ENCODE measurements around the gene RIN3.
"Not testable (repeated sequence)": the region's sequence is repeated elsewhere in the genome, so short reads cannot be mapped to it uniquely, and the experiment has no call there.

The RIN3 gene

DNA sequence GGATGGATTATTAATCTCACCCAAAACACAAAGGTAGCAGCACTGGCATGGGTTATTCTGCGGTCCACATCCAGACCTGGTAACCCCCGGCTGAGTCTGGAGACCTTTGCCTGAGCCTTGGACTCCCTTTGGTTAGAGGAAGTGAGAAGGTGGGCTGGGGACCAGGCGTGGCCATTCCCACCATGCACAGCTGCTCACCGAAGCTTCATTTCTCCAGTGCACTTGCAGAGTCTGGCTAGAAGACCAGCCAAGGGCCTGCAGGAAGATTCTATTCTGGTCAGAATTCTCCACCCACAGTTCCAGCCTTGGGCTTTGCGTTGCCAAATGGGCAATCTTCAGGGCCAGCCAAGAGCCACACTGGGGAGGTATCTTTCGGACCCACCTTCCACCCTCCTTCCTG is 161.8 kb downstream of the RIN3 start:
- H3K27ac Mint-ChIP-seq, result peak overlapping the region; percentile 90
- H3K36me3 Mint-ChIP-seq, result peaks cover 43% of the 10 kb centered on the region
- ATAC-seq (ENCODE audit: low read depth) (no peak), DNase-seq (ENCODE audit: low spot score in 2 of 2) (no peak)
- peaks cover 6% of the 10 kb centered on the region for H3K9me3 Mint-ChIP-seq
- no peaks in the 10 kb centered on the region for H3K27me3 Mint-ChIP-seq
- peaks cover 42% of the 10 kb centered on the region for H3K4me1 Mint-ChIP-seq
- H3K4me3 Mint-ChIP-seq, result peak overlapping the region; percentile 44

GRCh38 chr14:92675976-92676375 is 162.4 kb downstream of the RIN3 start:
- no peaks in the 10 kb centered on the region for H3K27me3 Mint-ChIP-seq
- peak overlapping the region; percentile 44 for H3K4me3 Mint-ChIP-seq
- peak overlapping the region; percentile 90 for H3K27ac Mint-ChIP-seq
- ATAC-seq (ENCODE audit: low read depth) (no peak), DNase-seq (ENCODE audit: low spot score in 2 of 2) (no peak)
- peaks cover 40% of the 10 kb centered on the region for H3K36me3 Mint-ChIP-seq
- peaks cover 40% of the 10 kb centered on the region for H3K4me1 Mint-ChIP-seq
- H3K9me3 Mint-ChIP-seq, result peaks cover 6% of the 10 kb centered on the region

GRCh38 chr14:92676403-92677086 is 163.0 kb downstream of the RIN3 start:
- peak overlapping the region; percentile 90 for H3K27ac Mint-ChIP-seq
- peaks cover 42% of the 10 kb centered on the region for H3K36me3 Mint-ChIP-seq
- H3K4me1 Mint-ChIP-seq, result peaks cover 41% of the 10 kb centered on the region
- peaks cover 6% of the 10 kb centered on the region for H3K9me3 Mint-ChIP-seq
- H3K4me3 Mint-ChIP-seq, result peak overlapping the region; percentile 44
- H3K27me3 Mint-ChIP-seq, result no peaks in the 10 kb centered on the region
- no peak for DNase-seq (ENCODE audit: low spot score in 2 of 2)
- ATAC-seq (ENCODE audit: low read depth), result no peak

- ATAC-seq (ENCODE audit: low read depth) (peak; percentile 81), DNase-seq (ENCODE audit: low spot score in 2 of 2) (peak; percentile 51 to 57)
- H3K36me3 Mint-ChIP-seq, result peaks cover 42% of the 10 kb centered on the region
- H3K27ac Mint-ChIP-seq, result peak overlapping the region; percentile 90
- H3K4me1 Mint-ChIP-seq, result peaks cover 41% of the 10 kb centered on the region
- no peaks in the 10 kb centered on the region for H3K27me3 Mint-ChIP-seq
- H3K4me3 Mint-ChIP-seq, result no peak overlapping the region
- H3K9me3 Mint-ChIP-seq, result peaks cover 6% of the 10 kb centered on the region
Observed at GRCh38 chr14:92677087-92677668, 163.6 kb downstream of the RIN3 start.

GRCh38 chr14:92677955-92678354 is 164.4 kb downstream of the RIN3 start:
- Mint-ChIP-seq H3K27ac (peak overlapping the region; percentile 90), H3K9me3 (peaks cover 6% of the 10 kb centered on the region), H3K4me1 (peaks cover 39% of the 10 kb centered on the region), H3K4me3 (no peak overlapping the region), H3K27me3 (no peaks in the 10 kb centered on the region), H3K36me3 (peaks cover 37% of the 10 kb centered on the region)
- ATAC-seq (ENCODE audit: low read depth) (no peak), DNase-seq (ENCODE audit: low spot score in 2 of 2) (no peak)

DNA sequence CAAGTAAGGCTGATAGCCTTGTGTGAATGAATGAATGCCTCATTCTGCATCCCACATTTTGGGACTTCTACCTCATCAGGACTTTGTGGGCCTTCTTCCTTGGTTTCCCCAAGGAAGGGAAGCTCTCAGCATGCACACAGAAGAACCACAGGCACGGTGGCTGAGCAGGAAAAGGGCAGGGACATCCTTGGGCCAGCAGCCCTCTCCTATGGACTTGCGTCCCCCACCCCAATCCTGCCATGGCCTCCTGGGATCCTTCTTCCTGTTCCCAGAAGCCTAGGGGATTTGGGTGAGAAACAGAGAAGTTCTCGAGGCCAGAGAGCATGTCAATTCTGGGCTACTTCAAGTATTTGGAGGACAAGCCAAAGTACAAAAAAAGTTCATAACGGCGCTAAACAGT is 165.2 kb downstream of the RIN3 start:
- peak overlapping the region; percentile 90 for H3K27ac Mint-ChIP-seq
- ATAC-seq (ENCODE audit: low read depth), result no peak
- peaks cover 6% of the 10 kb centered on the region for H3K9me3 Mint-ChIP-seq
- no peak for DNase-seq (ENCODE audit: low spot score in 2 of 2)
- peaks cover 37% of the 10 kb centered on the region for H3K36me3 Mint-ChIP-seq
- no peaks in the 10 kb centered on the region for H3K27me3 Mint-ChIP-seq
- H3K4me1 Mint-ChIP-seq, result peaks cover 39% of the 10 kb centered on the region
- H3K4me3 Mint-ChIP-seq, result peak overlapping the region; percentile 27

GRCh38 chr14:92679246-92679645 is 165.7 kb downstream of the RIN3 start:
- Mint-ChIP-seq H3K9me3 (peaks cover 6% of the 10 kb centered on the region), H3K27me3 (no peaks in the 10 kb centered on the region), H3K4me1 (peaks cover 39% of the 10 kb centered on the region), H3K27ac (peak overlapping the region; percentile 90), H3K36me3 (peaks cover 34% of the 10 kb centered on the region), H3K4me3 (no peak overlapping the region)
- ATAC-seq (ENCODE audit: low read depth) (no peak), DNase-seq (ENCODE audit: low spot score in 2 of 2) (no peak)

DNA sequence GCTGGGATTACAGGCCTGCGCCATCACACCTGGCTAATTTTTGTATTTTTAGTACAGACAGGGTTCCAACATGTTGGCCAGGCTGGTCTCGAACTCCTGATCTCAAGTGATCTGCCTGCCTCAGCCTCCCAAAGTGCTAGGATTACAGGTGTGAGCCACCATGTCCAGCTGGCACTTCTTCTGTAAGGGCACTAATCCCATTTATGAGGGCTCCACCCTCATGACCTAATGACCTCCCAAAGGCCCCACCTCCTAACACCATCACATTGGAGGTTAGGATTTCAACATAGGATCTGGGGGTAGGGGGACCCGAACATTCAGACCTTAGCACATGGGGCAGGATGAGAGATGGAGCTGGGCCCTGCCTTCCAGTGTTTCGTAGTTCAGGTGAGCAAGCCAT is 166.7 kb downstream of the RIN3 start:
- H3K9me3 Mint-ChIP-seq; H3K4me3 Mint-ChIP-seq; H3K27me3 Mint-ChIP-seq; DNase-seq (ENCODE audit: low spot score in 2 of 2); ATAC-seq (ENCODE audit: low read depth): not testable (repeated sequence)
- Mint-ChIP-seq H3K4me1 (peaks cover 39% of the 10 kb centered on the region), H3K36me3 (peaks cover 34% of the 10 kb centered on the region), H3K27ac (peak overlapping the region; percentile 41)

- ATAC-seq (ENCODE audit: low read depth) (peak; percentile 46), DNase-seq (ENCODE audit: low spot score in 2 of 2) (peak; percentile 78 to 81)
- Mint-ChIP-seq H3K36me3 (peaks cover 35% of the 10 kb centered on the region), H3K27me3 (no peaks in the 10 kb centered on the region), H3K27ac (peak overlapping the region; percentile 41), H3K4me1 (peaks cover 36% of the 10 kb centered on the region), H3K4me3 (no peak overlapping the region), H3K9me3 (peaks cover 6% of the 10 kb centered on the region)
Observed at GRCh38 chr14:92680781-92681650, 167.4 kb downstream of the RIN3 start.

- no peak for DNase-seq (ENCODE audit: low spot score in 2 of 2)
- Mint-ChIP-seq H3K4me3 (no peak overlapping the region), H3K27me3 (no peaks in the 10 kb centered on the region), H3K4me1 (peaks cover 19% of the 10 kb centered on the region), H3K9me3 (peaks cover 5% of the 10 kb centered on the region), H3K27ac (no peak overlapping the region), H3K36me3 (peaks cover 24% of the 10 kb centered on the region)
- no peak for ATAC-seq (ENCODE audit: low read depth)
Observed at GRCh38 chr14:92683041-92683440, 169.5 kb downstream of the RIN3 start.

- Mint-ChIP-seq H3K36me3 (peaks cover 15% of the 10 kb centered on the region), H3K27me3 (no peaks in the 10 kb centered on the region)
Observed at GRCh38 chr14:92684801-92685560, 171.4 kb downstream of the RIN3 start.

GRCh38 chr14:92685784-92686355 is 172.3 kb downstream of the RIN3 start:
- Mint-ChIP-seq H3K27ac (no peak overlapping the region), H3K4me1 (peaks cover 11% of the 10 kb centered on the region), H3K36me3 (peaks cover 17% of the 10 kb centered on the region), H3K4me3 (no peak overlapping the region), H3K9me3 (no peaks in the 10 kb centered on the region), H3K27me3 (no peaks in the 10 kb centered on the region)
- ATAC-seq (ENCODE audit: low read depth) (no peak), DNase-seq (ENCODE audit: low spot score in 2 of 2) (no peak)

More at GRCh38 chr14:92684801-92685560, 171.4 kb downstream of the RIN3 start:
- no peak for DNase-seq (ENCODE audit: low spot score in 2 of 2)
- Mint-ChIP-seq H3K9me3 (no peaks in the 10 kb centered on the region), H3K27ac (no peak overlapping the region), H3K4me3 (no peak overlapping the region), H3K4me1 (peaks cover 11% of the 10 kb centered on the region)
- no peak for ATAC-seq (ENCODE audit: low read depth)

- H3K36me3 Mint-ChIP-seq, result peaks cover 12% of the 10 kb centered on the region
- ATAC-seq (ENCODE audit: low read depth), result no peak
Observed at GRCh38 chr14:92686411-92686899, 172.9 kb downstream of the RIN3 start.

More at GRCh38 chr14:92686411-92686899, 172.9 kb downstream of the RIN3 start:
- no peaks in the 10 kb centered on the region for H3K27me3 Mint-ChIP-seq
- DNase-seq (ENCODE audit: low spot score in 2 of 2), result no peak
- H3K4me1 Mint-ChIP-seq, result peaks cover 6% of the 10 kb centered on the region
- no peaks in the 10 kb centered on the region for H3K9me3 Mint-ChIP-seq
- no peak overlapping the region for H3K4me3 Mint-ChIP-seq
- H3K27ac Mint-ChIP-seq, result no peak overlapping the region
